CD4-positive, alpha-beta T cell treated with Interleukin-12 subunit alpha and Interleukin-12 subunit beta, for 1 hour (primary cell): ENCODE measurements around the gene LNX1.

Experiments used
- DNase-seq: peaks from one replicate; pipeline ENCODE4 v3.0.0-alpha.2; 2020

LNX1 gene

DNA sequence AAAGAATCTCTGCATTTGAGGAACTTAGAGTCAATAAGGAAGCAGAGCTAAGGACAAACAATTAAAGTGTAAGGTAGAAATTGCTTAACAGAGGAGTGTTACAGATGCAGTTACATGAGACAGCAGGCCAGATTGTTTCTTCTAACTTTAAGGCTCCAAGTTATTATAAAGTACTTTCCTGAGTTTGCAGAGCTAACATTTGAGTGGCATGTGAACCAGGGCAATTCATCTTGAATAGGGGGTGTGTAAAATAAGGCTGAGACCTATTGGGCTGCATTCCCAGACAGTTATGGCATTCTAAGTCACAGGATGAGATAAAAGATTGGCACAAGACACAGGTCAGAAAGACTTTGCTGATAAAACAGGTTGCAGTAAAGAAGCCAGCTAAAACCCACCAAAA lies 7.6 kb upstream of the LNX1 start:
- no peak for DNase-seq

DNA sequence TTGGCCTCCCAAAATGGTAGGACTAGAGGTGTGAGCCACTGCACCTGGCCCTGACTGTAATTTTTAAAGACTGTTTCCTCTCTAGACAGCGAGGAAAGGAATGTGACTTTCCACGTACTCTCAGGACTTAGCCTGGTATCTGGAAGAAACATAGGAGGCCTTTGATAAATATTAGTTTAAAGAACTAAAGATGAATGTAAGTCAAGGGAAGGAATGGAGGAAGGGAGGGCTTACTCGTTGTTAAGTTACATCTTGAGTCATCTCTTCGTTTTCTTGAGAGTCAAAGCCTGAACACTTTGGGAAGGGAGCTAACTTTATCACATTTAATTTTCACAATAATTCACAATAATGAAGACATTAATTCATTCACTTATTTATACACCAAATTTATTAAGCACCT lies 7.2 kb upstream of the LNX1 start:
- no peak for DNase-seq

DNA sequence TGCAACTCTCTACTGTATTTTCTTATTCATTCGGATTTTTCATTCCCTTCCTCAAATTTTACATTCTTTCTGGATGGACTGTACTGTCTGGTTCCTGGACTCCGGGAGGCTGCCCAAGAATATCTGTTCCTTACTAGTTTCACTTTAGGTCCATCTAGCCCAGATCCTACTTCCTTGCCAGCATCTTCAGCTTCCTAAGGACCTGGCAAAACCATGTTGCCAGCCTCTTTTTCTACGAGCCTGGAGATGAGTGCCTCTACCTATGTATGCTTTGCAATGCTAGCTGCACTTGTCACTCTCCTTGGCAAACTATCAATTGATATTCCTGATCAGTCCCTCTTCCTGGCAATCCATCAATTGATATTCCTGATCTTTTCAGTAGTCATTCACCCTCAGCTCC lies 5.6 kb upstream of the LNX1 start:
- DNase-seq, result no peak

DNA sequence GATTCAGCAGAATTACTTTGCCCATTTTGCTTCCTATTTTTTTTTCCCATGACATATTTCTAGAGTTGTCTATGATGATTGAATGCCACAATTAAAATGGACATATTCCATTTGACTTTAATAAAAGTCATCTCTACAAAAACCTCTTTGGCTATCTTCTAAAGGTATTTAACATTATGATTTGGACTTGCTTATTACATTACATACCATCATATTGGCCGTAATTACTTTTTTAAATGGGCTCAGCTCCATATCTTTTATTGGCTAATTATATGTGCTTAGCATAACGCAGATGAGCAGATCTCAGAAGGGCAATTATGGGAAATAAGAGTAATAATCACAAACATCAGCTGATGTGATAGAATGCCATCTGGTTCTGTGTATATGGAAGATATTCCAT lies 4.5 kb upstream of the LNX1 start:
- no peak for DNase-seq

DNA sequence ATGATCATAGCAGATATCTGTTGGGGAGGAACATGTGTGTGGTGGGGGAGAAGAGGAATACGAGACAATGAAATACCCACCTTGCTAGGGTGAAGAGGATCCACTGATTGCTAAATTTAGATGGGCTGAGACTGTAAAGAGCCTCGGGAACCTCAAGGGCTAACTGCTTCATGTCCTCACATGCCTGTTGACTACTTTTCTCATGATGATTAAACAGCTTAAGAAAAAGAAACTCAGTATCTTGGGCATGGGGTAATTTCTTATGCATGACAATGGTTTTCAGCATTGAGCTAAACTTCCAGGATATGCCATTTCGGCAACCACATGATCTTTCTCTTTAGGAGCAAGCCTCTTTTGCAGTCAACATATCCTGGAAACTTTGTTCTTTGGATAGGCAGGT lies 3.9 kb upstream of the LNX1 start:
- DNase-seq, result no peak

DNA sequence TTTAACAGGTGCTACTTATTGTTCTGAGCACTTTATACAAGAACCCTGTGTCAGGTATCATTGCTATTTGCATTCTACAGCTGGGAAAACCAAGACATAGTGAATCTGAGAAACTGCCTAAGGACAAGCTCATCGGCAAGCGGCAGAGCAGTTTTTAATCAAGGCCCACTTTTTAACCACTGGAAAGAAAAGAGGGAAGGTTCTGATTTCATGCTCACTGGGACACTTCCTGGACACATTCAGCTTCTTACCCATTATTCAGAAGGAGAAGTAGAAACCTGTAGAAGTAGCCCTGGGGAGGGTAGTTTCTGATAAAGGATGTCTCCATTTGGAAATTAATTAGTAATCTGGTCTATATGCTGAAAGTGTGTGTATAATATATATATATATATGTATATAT lies 2.5 kb upstream of the LNX1 start:
- DNase-seq, result no peak

DNA sequence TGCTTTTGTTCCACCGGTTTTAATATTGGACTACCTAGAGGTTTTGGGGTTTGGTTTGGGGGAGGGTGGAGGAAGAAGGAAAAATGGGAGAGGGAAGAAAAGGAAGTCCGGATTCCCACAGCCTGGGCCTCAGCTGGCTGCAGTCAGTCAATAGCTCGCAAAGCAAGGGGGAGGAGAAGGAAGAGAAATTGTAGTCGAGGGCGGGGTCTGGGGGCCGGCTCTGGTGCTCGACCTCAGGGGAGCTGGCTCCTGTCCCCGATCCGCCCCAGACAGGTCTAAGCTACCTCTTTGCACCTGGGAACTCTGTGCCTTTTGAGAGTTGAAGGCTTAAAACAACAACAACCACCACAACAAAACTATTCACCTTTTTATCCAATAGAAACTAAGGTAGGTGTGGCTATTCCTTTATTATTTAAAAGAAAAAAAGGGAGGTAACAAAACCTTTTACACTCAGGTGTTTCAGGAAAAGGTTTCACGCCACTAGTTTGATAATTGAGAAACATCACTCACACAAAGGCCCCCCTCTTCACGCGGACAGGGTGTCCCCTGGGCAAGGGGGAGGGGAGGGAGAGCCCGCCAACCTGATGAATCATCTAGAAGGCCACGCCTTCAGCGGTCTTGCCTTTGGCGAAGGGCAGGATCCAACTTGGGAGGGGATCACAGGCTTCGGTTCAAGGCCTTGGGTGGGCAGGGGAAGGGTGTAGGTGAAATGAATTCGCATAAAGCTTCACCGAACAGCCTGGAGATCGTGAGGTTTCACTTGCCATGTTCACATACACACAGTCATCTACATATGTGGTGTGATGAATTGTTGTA lies 1.6 kb upstream of the LNX1 start:
- no peak for DNase-seq

DNA sequence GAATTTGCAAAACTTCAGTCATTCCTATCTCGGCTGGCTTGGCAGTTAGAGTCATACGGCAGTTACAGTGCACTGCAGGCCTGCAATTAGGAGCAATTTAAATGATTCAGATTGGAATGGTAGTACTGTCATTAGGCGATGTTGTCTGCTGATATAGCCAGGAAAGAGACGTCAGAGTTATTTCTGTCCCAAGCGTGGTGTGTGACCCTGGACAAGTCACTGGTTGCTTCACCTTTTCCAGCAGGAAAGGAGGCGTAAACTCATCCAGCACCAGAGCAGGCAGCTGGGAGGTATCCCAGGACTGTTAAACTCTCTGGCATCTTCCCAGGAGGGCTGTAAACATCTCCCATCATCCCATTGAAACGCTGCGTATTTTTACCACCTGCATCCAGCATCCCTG lies 836 bp upstream of the LNX1 start:
- no peak for DNase-seq

DNA sequence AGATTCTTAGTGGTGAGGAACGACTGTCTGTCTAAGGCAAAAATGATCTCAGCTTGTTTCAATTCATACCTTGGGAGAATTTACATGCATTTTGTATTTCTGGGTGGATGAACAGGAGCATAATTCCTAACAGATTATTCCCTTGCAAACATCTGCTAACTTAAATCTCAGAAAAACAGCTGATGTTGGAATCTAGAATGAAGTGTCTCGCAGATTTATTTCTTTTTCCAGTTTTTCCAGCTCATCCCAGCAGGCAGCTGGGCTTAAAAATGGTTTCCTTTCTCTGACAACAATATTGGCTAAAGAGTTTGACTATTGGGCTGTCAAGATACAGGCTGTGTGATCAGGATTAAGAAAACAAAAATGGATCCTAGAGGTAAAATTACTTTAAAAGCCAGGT lies 1.1 kb downstream of the LNX1 start:
- no peak for DNase-seq

DNA sequence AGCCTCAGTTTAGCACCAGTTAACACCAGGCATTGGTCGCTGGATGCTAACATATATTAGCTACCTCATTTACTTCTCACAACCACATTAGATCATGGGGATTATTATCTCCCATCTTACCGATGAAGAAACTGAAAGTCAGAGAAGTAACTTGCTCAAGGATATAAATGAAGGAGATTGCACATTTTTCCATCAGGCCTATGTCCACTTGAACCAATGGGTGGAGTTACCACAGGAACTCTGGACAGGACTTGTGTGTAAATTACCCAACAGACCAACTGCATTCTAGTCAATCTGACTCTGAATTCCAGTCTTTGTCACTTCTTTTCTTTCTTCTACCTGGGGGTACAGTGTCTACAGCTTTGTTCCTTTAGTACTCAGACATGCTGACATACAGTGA lies 1.8 kb downstream of the LNX1 start:
- no peak for DNase-seq

DNA sequence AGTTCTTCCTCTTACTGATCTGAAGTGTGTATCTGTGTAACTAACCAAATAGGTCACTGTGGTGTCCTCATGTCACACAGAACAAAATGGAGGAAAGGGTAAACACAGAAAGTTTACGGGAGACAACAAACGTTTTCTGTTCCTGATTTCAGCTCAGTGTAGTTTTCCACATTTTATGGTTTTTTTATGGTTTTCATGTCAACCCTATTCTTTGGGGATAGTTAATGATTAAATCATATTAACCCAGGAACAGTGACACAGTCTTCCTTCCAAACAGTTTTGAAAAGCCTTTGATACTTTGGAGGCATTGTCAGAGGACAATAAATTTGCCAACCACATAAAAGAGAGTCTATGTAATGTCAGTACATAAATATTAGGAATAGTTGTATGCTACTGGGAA lies 4.2 kb downstream of the LNX1 start:
- DNase-seq, result no peak

DNA sequence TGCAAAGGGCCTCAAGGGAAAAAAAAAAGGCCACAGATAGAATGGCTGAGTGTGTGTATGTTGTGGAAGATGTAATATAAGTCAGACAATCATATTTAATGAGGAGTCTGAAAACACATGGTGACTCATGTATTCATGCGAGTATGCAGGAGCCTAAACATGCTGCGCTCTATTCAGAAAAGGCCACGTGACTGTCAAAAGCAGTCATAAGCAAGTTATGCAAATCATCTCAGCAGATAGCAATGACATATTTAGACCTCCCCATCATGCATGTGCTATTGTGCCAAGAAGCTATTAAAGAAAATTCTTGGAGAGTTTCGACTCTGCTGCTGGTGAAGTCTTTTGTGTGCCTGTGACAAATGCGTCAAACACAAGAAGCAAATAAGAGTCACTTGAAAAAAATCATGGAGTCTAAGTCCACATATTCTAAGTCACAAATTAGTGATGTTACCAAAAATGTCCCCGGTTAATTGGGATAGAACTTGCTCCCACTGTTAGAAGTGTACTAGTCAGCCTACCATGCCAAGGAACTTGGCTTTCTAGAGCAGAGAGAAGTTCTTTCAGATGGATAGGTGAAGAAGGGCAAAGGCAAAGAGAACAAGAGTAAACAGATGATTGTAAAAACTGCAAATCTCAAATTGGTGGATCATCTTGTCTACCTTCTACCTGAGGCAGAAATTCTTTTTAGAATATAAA lies 5.0 kb downstream of the LNX1 start:
- no peak for DNase-seq

DNA sequence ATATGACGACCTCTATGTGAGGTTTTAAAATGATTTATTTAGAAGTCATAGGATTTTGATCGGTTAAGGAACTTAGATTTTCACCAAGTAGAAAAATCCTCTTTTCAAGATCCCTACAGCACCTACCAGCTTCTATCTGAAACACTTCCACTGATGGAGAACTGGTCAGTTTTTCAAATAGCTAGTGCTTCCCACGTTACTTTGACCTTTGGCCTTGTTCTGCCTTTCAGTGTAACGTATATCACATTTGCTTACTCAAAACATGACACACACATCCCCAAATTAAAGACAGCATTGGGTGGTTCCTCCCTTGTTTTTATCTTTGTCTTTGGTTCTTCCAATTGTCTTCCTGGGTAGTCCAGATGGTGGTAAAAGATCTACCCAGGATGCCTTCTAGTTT lies 6.6 kb downstream of the LNX1 start:
- no peak for DNase-seq

DNA sequence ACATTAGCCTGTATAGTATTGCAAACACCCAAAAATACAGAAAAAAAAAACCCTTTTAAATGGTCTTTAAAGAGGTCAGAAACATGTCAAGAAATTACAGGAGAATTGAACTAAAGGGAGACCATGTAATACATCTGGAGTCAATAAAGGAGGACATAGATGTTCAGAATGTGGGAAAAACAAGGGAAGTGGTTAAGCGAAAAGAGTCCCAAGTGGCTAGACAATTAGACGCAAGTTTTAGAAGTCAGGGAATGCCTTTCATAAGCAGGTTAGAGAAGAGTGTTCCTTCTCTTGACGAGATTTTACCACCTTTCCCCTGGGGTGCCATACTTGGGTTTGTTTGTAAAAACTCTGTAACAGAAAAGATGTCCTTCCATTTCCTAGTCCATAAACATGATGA lies 7.8 kb downstream of the LNX1 start:
- DNase-seq, result no peak

DNA sequence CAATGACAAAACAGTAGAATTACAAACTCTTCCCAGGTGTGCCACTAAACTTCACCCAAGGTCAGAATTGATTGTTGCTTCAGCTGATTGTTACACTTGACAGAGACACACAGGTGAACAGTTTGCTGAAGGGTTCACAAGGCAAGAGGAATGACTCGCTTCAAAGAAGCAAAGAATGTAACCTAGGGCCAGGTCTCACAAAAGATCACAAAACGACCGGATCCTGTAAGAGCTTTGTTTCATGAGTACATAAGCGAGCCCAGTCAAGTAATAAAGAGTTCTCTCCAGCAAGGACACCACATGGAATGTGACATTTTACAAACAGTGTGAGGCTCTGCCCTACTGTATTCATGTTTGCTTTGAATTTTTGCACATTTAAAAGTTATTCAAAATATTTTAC lies 9.1 kb downstream of the LNX1 start:
- no peak for DNase-seq

DNA sequence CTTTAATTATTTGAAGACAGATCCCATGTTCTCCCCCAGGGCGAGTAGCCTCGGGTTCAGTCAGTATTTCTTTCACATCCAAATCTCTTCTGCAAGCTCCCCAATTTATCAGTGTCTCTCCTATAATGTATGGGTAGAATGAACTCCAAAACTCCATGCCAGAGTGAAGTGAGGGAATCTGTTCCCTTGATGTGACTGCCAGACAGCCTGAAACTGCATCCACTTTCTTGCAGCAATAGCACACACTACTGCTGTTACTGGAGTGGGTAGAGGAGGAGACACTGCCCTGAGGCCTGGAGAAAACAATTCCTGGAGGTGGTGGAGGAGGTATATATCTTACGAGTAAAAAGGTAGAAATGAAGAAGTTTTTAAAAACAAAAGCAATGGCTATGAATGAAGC lies 11.0 kb downstream of the LNX1 start:
- no peak for DNase-seq

DNA sequence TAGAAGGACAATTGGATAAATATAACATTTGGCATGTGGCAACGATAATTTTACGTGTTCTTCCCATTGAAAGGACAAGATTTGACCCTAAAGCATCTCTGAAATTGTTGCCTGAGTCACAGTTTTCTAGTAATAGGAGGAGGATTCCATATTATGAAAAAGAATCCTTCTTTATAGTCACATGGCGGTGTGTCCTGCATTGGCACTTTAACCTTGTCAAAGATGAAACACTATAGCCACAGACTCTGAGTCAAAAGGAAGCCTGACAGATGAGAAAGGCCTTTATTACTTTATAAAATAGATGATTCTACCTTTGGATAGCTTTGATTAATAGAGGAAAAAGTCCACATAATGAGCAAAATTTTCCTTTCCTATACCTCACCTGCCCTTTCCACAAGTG lies 11.5 kb downstream of the LNX1 start:
- no peak for DNase-seq

DNA sequence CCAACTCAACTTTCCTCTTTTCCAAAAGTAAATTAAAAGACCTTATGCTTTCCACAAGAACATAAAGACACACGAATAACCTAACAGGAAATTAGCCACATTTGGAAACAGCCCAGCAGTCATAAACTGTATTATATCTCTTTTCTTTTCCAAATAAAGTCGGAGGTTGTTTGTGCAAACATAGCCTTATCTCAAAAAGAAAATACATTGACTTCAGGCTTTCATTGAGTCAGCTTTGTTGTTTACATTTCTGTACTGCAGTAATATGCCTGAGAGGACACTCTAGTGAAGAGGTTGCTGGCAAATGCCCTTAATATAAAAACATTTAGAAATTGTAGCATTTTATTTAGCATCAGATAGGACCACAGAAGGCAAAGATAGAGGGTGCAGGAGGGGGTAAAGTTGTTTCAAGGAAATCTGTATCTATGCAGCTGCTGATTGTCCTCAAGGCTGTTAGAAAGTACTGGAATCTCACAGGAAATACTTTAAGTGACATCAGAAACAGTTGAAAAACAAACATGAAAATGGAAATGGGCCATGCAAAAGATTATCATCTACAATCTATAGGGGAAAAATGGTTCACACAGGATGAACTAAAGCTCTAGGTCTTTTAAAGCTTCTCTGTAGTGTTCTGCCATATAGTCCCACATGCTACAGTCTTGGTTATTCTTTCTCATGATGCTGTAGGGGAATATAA lies 14.5 kb downstream of the LNX1 start:
- DNase-seq, result no peak

DNA sequence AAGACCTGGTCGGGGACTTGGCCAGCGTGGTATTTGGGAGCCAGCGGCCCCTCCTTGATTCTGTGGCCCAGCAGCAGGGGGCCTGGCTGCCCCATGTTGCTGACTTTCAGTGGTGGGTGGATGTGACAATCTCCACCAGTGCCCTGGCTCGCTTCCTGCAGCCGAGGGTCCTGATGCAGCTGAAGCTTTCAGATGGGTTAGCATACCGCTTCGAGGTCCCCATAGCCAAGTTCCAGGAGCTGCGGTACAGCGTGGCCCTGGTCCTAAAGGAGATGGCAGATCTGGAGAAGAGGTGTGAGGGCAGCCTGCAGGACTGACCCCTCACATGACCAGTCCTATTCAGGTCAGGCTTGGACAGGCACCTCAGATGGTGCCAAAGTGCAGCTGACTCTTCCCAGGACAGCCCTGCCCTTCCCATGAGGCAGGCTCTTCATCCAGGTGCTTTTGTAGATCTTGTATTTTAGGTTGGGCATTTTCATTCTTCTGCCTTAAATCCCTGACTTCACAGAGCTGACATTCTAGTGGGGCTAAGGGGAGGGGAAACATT lies 15.1 kb downstream of the LNX1 start:
- no peak for DNase-seq

DNA sequence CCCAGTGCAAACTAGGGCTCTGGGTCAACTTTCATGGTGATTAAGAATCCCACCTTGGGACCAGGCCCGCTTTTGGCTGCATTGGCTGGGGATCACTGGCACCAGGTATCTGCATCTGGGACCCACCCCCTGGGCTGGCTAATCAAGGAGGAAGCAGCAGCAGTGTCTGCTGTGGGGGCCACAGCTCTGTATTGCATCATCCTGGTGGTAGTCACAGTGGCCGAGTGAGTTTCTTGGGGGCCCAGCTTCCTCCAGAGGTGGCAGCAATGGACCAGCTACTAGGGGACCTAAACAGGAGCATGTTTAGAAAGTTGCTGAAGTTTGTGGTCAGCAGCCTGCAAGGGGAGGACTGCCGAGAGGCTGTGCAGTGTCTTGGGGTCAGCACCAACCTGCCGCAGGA lies 15.7 kb downstream of the LNX1 start:
- DNase-seq, result no peak

DNA sequence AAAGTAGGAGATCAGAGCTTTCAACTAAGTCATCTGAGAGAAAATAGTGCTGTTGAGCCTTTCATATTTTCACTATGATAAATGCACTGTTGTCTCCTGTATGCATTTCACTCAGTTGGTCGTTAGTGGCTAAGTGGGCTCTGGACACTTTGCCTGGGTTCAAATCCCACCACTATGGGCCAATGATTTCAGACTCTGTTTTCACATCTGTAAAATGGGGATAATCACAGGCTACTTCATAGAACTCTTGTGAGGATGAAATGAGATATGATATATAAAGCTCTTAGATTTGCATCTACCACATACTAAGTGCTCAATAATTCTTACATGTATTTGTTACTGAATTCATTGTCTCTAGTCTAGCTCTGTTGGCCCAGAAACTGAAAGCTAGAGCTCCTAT lies 16.8 kb downstream of the LNX1 start:
- DNase-seq, result no peak

DNA sequence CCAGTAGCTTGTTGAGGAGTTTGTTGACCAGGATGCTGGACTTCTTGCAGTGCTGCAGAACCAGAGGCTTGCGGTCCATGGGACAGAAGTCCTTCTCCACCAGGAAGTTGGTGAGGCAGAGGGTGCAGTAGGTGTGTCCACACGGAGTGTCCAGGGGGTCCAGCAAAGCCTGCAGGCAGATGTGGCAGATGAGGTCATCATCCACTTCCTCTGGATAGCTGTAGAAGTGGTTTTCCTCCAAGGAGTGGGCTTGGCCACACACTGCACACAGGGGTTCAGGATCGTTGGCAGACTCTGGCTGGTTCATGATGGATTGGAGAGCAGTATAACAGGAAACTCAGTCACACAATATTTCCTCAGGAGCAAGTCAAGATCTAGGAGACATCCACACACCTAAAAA lies 17.6 kb downstream of the LNX1 start:
- DNase-seq, result no peak

DNA sequence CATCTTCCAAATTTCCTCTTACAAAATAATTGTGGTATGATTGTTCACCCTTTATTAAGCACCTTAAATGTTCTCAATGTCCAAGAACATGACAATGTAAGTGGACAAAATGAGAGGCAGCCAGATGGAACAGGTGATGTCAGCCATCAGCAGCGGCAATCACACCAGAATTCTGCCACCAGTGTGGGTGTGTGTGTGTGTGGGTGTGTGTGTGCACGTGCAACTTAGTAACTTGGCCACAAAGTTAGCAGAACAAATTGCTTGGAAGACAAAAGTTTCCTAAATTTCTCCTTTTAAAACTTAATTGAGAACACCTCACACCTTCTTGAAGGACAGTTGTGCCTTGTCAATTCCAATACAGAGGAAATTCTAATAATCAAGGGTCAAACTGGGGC lies 18.7 kb downstream of the LNX1 start:
- DNase-seq, result no peak
